HG02884 (cell line): ENCODE results near the gene GNPTG.
A peak's percentile ranks its signal among the peaks of the same experiment; 100 is the strongest.

ENCODE experiments used
- ATAC-seq: cut with Tn5 transposase; IDR thresholded peaks from one replicate; pipeline ENCODE4 v1.9.1; 2021; ENCODE audit warnings: mild to moderate bottlenecking, moderate library complexity; ENCODE audit not compliant: unreplicated experiment

GNPTG gene

DNA sequence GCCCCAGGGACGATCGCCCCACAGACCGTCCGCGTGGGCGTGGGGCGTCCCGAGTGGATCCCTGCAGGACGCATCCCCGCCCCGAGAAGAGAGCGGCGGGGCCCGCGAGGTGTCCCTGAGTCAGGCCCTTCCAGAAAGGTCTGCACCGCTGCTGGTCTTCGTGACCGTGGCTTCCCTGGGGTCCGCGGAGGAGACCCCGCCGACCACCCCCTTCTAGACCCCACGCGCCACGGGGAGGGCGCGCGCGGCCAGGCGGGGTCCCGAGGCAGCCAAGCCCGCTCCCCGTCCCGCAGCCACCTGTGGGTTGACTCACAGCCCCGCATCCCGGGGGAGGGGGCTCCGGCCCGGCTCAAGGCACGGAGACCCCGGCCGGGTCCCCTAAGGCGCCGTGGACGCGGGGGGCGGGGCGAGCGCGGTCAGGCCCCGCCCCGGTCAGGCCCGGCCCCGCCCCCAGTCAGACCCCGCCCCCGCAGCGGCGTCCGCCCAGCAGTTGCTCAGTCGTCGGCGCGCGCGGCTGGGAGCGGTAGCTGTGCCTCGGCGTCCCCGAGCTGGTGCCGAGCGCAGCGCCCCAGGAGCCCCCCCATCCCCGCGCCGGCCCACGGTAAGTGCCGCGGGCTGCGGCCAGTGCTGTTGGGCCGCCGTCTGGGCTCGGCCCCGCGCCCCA is 18.4 kb upstream of the GNPTG start, which contains the start of gene BAIAP3:
TSS of gene BAIAP3 (plus strand) at position 497 of the 664 bp plus-strand sequence. CDS start 4,905 bp downstream, outside the sequence.
- ATAC-seq: no peak

DNA sequence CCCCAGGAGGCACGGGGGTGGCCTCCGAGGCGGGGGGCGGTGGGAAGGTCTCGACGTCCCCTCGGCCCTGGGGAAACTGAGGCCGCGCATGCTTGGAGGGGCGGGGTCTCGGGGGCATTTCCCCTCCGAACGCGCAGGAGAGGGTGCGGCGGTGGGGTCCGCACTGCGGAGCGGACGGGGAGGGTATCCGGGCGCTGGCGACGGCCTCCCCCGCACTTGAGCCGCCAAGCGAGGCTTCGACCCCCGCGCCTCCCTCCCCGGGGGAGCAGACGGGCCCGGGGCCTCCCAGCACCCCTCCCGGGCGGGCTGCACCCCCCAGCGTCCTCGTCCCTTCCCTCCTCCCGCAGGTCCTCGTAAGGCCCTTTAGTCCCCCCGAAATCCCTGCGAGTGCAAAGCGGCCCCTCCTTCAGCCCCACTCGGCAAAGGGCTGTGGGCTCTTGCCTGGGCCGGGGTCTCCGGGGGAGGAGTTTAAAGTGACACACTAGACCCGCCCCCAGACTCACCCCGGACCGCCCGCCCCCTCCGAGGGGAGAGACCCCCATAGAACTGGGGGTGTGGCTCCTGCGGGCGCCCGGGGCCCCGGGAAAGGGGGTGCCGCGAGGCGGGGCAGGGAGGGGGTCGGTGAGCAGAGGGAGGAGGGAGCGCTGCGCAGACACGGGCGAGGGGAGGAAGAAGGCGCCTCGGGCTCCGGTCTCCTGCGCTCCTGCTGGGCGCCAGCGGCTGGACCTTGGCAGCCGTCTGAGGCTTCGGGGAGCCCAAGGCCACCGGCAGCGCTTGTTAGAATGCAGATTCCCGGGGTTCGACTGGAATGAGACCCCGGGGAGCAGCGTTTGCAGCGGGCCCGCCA is 17.7 kb upstream of the GNPTG start:
- no peak for ATAC-seq

DNA sequence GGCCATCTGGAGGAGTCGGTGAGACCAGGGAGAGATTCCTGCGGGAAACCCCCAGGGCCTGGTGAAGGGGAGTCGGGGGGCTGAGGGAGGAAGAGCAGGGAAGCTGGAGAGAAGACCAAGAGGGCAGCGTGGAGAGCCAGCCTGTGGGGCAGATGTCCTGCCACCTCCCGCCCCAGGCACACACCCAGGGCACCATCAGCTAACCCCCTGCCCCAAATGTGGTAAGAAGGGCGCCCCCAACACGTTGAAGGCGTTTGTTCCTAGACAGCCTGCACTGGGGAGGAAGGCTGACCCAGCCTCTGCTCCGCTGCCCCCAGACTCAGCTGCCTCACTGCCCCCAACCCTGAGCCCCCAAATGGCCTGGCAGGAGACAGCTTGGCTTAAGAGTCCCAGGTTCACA is 17.0 kb upstream of the GNPTG start:
- ATAC-seq: no peak

DNA sequence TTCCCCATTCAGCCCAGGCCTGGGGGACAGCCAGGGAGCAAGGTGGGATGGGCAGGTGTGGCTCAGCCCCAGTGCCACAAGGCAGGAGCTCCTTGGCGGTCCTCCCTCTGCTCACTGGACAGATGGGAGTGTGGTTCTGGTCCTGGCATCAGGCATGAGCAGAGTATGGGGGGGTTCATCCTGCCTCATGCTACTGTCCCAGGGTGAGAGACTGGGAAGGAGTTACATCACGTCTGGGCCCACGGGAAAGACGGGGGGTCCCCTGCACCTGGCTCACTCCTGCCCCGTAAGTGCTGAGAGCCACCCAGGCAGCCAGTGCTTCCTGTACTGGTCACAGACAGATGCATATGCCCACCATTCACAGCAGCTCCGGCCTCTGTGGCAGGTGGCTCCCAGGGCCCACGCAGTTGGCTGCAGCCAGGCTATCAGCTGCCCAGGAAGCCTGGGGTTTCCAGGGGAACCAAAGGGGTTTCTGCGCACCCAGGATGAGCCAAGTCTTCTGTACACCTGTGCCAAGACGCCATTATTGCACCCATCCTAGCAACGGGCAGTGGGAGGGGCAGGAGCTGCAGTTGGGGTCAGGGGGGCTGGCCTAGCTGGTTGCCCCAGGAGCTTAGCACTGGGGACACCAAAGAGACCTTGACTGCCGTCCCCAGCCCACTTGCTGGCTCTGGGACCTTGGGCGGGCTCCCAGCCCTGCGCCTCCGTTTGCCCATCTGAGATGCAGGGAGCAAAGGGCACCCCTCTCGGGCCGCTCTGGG is 16.3 kb upstream of the GNPTG start:
- ATAC-seq: no peak

DNA sequence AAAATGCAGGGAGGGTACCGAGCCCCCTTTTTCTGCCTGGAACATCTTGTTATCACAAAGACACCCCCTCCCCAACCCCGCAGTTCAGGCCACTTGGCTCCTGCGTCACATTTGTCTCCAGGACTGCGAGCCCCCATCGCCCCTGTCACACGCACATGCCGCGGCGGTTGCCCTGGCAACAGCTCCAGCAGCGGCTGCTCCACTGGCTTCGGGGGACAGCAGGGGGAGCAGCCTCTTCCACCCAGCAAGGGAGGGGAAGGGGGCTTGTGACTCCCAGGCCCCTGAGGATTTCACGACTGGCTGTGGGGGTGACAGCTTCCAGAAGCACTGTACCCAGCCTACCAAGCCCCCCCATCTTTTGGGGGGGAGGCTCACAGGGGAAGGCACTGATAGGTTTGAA is 15.7 kb upstream of the GNPTG start:
- no peak for ATAC-seq

DNA sequence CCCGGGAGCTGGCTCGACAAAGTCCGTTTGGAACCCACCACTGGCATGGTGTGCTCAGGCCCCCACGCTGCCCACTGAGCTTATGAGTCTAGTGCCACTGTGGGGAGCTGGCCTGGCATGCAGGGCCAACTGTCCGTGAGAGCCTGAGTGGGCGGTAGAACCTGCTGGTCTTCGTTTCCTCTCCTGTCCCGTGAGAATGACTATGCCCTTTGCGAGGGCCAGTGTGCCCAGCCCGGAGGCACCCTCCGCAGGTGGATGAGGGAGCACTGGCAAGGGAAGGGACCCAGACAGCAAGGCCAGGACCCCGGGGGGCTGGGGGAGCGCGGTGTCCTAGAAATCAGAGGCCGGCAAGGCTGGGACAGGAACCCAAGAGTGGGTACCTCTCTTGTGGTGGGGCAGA is 15.1 kb upstream of the GNPTG start:
- no peak for ATAC-seq

DNA sequence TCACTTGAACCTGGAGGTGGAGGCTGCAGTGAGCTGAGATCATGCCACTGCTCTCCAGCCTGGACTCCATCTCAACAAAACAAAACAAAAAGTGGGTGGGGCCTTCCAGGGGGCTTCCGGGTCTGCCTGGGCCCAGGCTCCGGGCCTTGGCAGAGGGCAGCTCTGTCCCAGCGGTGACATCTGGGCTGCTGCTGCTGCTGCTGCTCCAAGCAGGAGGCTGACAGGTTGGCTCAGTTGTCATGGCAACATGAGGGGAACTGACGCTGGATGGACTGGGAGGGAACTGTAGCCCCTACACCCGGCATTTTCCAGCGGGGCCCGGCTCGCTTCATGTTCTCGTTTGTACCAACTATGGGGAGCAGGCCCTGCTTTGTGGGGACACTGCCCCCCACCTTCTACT is 14.2 kb upstream of the GNPTG start:
- no peak for ATAC-seq

DNA sequence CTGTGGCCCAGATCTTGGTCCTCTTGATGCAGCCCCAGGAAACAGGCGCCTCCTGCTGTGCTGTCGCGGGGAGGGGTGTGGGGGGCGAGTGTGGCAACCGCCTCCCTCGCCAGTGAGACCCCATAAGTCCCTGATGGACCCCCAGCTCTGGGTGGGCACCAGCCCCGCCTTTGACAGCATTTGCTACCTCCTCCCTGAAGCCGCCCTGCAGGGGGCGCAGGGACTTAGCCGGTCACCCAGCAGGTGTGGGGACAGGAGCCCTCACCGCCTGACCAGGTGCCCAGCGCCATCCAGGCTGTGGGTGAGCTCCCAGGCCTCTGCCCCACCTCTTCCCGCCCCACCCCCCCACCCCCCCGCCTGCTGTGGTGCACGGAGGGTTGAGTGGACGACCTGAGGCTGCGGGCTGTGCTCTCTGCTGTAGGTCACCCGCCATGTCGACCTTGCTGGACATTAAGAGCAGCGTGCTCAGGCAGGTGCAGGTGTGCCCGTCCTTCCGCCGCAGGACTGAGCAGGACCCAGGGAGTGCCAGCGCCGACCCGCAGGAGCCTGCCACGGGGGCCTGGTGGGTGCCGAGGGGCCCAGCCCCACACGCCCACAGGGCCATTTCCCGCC is 13.5 kb upstream of the GNPTG start:
- no peak for ATAC-seq

DNA sequence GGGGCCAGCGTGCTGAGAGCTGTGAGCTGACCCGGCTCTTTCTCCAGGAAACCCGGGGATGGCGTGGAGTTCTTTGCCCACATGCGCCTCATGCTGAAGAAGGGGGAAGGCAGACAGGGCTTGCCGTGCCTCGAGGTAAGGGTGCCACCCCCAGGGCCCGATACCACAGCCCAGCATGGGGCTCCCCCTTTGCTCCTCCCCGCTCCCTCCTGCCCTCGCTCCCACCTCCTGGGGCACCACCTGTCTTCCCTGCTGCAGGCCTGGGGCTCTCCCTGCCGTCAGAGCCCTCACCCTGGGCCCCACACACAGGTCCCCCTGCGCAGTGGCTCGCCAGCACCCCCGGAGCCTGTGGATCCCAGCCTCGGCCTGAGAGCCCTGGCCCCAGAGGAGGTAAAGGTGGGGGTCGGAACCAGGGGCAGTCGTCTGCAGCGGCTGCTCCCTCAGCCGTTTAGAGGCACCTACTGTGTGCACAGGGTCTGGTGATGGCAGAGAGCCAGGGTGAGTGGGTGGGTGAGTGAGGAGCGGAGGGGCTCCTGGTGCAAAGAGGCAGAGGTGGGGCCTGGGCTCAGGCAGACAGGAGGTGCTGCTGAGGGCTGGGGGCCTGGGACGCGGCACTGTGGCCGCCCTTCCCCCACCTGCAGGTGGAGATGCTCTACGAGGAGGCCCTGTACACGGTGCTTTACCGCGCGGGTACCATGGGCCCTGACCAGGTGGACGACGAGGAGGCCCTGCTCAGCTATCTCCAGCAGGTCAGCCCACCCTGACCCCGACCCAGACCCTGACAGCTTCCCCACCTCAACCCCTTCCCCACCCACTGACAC is 12.7 kb upstream of the GNPTG start:
- no peak for ATAC-seq

DNA sequence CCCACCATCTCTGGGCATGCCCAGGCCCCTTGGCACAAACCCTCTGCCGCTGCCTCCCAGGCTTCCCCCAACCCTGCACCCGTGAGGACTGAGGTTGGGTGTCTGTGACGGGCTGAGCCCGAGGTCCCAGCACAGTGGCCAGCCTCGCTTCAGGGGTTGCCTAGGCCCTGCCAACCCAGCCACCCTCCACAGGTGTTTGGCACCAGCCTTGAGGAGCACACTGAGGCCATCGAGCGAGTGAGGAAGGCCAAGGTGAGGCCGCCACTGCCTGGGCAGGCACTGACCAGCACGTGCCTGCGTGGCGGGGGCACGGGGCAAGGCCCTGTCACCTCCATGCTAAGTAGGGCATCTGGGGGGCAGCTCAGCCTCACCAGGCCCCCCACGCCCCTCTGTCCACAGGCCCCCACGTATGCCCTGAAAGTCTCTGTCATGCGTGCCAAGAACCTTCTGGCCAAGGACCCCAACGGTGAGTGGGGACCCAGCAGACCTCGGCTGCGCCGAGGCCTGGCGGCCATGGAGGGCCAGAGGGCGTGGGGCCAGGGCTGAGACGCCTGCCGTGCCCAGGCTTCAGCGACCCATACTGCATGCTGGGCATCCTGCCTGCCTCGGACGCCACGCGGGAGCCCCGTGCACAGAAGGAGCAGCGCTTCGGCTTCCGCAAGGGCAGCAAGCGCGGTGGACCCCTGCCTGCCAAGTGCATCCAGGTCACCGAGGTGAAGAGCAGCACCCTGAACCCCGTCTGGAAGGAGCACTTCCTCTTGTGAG is 10.8 kb upstream of the GNPTG start:
- ATAC-seq: no peak

DNA sequence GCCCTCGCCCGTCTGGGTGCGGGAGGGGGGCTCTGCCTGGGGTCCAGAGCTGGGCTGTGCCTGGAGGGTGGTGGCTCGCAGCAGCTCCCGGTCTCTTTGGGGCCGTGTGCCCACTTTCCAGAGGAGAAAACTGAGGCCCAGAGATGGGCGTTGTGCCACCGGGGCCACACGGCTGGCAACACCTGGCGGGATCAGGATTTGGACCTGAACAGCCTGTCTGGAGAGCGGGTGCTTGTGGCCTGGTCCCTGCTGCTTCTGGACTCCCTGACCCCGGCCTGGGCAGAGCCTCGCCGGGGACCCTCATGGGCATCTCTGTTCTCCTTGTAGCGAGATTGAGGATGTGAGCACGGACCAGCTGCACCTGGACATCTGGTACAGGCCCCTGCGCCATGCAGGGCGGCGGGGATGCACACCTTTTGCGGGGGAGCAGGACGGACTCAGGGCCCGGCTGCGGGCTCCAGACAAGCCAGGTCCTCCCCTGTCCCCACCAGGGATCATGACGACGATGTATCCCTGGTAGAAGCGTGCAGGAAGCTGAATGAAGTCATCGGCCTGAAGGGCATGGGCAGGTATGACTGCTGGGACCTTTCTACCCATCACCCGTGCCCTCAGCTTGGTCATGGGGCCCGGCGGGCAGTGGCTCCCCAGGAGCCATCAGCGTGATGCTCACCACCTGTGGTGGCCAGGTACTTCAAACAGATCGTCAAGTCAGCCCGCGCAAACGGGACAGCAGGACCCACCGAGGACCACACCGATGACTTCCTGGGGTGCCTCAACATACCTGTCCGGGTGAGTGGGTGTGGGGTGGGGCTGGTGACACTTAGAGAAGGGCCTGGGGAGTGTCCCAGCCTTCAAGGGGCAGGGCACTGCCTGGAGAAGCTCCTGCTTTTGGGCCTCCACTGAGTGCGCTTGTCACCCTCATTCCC is 10.0 kb upstream of the GNPTG start:
- ATAC-seq: no peak

DNA sequence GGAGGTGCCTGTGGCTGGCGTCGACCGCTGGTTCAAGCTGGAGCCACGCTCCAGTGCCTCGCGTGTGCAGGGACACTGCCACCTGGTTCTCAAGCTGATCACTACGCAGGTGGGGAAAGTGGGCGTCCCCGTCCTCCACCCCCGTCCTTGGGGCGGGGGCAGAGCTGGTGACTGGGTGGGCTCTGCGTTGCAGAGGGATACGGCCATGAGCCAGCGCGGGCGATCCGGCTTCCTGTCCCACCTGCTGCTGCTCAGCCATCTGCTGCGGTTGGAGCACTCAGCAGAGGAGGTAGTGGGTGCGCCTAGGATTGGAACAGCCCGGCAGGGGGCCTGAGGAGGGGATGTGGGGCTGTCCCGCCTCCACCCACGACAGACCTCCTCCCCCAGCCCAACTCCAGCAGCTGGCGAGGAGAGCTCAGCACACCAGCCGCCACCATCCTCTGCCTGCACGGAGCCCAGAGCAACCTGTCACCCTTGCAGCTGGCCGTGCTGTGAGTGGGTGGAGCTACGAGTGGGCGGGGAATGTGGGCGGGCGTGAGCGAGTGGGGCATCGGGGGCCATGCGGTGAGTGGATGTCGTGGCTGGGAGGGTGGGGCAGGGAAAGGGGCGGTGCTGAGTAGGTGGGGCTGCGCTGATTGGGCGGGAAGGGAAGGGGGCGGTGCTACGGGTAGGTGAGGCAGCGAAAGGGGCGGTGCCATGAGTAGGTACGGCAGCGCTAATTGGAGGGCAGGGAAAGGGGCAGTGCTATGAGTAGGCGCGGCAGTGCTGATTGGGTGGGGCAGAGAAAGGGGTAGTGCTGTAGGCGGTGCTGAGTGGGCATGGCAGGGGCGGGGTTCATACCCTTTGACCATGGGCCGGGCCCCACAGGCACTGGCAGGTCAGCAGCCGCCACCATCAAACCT is 9.0 kb upstream of the GNPTG start:
- peak; percentile 83 for ATAC-seq

DNA sequence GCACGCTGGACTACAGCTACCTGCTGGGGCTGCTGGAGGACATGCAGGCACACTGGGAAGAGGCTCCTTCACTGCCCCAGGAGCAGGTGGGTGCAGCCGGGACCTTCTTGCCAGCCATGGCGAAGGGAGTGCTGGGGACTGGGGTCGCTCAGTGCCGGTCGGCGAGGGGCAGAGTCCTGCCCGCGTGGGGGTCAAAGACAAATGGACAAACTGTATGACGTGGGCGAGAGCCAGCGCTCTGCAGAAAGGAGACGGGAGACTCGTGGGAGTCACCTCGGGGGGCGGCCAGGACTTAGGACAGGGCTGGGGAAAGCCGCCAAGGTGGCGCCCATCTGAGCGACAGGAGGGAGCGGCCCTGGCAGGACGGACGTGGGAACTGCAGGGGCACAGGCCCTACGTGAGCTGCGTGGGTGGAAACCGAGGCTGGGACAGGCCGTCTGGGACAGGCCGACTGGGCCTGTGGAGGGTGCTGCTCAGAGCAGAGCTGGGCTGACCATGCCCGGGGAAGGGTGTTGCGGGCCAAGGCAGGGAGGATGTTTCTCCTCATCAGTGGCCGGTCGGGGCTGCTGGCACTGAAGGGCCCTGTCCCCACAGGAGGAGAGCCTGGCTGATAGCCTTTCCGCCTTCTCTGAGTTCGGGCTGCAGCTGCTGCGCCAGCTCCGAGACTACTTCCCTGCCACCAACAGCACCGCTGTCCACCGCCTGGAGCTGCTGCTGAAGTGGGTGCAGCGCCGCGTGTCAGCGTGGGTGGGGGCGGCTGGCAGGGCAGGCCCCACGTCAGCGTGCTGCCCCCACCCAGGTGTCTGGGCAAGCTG is 8.1 kb upstream of the GNPTG start:
- no peak for ATAC-seq

DNA sequence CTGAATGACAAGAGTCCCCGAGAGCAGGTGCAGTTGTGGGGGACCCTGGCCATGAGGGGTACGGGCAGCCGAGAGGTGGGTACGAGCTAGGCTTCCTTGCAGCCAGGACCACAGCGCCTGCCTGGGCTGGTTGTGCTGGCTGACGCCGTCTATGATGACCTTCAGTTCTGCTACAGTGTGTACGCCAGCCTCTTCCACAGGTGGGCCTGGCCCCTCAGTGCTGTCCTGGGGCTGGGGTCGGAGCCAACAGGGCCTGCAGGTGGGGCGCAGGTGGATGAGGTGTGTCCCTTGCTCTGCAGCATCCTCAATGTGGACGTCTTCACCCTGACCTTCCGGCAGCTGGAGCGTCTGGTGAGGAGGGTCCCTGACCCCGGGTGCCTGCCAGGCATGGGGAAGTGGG is 7.2 kb upstream of the GNPTG start:
- ATAC-seq: no peak

DNA sequence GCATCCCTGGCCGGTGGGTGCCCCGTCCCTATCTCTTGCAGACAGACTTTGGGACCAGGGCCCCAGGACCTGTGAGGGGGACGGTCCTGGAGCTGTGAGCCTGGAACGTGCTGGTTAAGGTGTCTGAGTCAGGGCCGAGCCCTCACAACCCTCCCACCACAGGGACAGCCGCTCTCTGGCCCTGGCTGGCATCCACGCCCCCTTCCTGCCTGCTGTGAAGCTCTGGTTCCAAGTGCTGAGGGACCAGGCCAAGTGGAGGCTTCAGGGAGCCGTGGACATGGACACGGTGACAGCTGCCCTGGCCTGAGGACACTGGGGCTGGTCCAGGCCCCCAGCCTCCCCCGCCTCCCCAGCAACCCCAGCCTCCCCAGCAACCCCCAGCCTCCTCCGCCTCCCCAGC is 6.6 kb upstream of the GNPTG start:
- no peak for ATAC-seq

DNA sequence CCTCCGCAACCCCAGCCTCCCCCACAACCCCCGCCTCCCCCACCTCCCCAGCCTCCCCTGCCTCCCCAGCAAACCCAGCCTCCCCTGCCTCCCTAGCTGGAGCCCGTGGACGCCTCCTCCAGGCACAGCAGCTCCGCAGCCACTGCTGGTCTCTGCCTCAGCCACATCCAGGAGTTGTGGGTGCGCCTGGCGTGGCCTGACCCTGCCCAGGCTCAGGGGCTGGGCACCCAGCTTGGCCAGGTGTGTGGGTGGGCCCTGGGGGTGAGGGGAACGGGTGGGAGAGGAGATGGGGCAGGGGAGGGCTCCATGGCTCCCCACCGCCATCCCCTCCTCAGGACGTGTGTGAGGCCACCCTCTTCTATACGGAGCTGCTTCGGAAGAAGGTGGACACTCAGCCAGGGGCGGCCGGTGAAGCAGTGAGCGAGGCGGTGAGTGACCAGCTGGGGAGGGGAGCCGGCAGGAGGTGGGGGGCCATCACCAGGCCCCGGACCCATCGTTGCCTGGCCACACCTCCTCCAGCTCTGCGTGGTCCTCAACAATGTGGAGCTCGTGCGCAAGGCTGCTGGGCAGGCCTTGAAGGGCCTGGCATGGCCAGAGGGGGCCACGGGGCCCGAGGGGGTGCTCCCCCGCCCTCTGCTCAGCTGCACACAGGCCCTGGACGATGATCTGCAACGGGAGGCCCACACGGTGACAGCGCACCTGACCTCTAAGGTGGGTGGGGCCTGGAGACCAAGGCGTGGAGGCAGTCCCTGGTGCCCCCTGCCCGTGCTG is 5.9 kb upstream of the GNPTG start:
- ATAC-seq: no peak
